SK-N-SH treated with all-trans-retinoic acid at 6 μM for 48 hours (cell line): ENCODE measurements around the gene CDC45.

Experiments used
- ATAC-seq: fragments of 200-7000 bp; cut with Tn5 transposase; 3 replicates; pipeline ENCODE4 v1.9.1; 2020; ENCODE audit warnings: mild to moderate bottlenecking, moderate library complexity
- CSRNP3 ChIP-seq: fragments of 250-450 bp; sonication (Bioruptor Pico); IDR thresholded peaks from 2 replicates; pipeline ENCODE4 v1.5.1; 2021; ENCODE audit warnings: mild to moderate bottlenecking, moderate library complexity
- ESRRG ChIP-seq: fragments of 250-450 bp; sonication (Bioruptor Pico); IDR thresholded peaks from 2 replicates; pipeline ENCODE4 v1.6.1; 2021; ENCODE audit warnings: mild to moderate bottlenecking
- GLIS3 ChIP-seq: fragments of 250-450 bp; sonication (Bioruptor Pico); IDR thresholded peaks from 2 replicates; pipeline ENCODE4 v1.5.0; 2020; ENCODE audit warnings: mild to moderate bottlenecking, moderate library complexity
- ISL1 ChIP-seq: fragments of 250-450 bp; sonication (Bioruptor Pico); IDR thresholded peaks from 2 replicates; pipeline ENCODE4 v2.1.2; 2022; ENCODE audit warnings: mild to moderate bottlenecking, moderate library complexity
- OSR1 ChIP-seq: fragments of 250-450 bp; sonication (Bioruptor Pico); IDR thresholded peaks from 2 replicates; pipeline ENCODE4 v1.8.0; 2022; ENCODE audit warnings: moderate library complexity, mild to moderate bottlenecking, inconsistent platforms
- PATZ1 ChIP-seq: fragments of 250-450 bp; sonication (Bioruptor Pico); IDR thresholded peaks from 2 replicates; pipeline ENCODE4 v1.8.0; 2020; ENCODE audit warnings: mild to moderate bottlenecking, moderate library complexity, borderline replicate concordance
- POU6F1 ChIP-seq: fragments of 250-450 bp; sonication (Bioruptor Pico); IDR thresholded peaks from 2 replicates; pipeline ENCODE4 v1.8.0; 2021; ENCODE audit warnings: low read depth, mild to moderate bottlenecking, moderate library complexity, borderline replicate concordance
- PPARA ChIP-seq: fragments of 250-450 bp; sonication (Bioruptor Pico); IDR thresholded peaks from 2 replicates; pipeline ENCODE4 v1.5.0; 2020; ENCODE audit warnings: mild to moderate bottlenecking, borderline replicate concordance
- RARB ChIP-seq: fragments of 250-450 bp; sonication (Bioruptor Pico); IDR thresholded peaks from 2 replicates; pipeline ENCODE4 v1.8.0; 2021; ENCODE audit warnings: mild to moderate bottlenecking, moderate library complexity
- SNAI2 ChIP-seq: fragments of 250-450 bp; sonication (Bioruptor Pico); IDR thresholded peaks from 2 replicates; pipeline ENCODE4 v1.5.0; 2020; ENCODE audit warnings: mild to moderate bottlenecking, moderate library complexity
- TCF4 ChIP-seq: fragments of 250-450 bp; sonication (Bioruptor Pico); IDR thresholded peaks from 2 replicates; pipeline ENCODE4 v1.8.0; 2021; ENCODE audit warnings: mild to moderate bottlenecking, moderate library complexity, borderline replicate concordance
- TOX ChIP-seq: fragments of 250-450 bp; sonication (Bioruptor Pico); IDR thresholded peaks from 2 replicates; pipeline ENCODE4 v1.8.0; 2021; ENCODE audit warnings: mild to moderate bottlenecking, moderate library complexity, borderline replicate concordance
- TSHZ2 ChIP-seq: fragments of 250-450 bp; sonication (Bioruptor Pico); IDR thresholded peaks from 2 replicates; pipeline ENCODE4 v1.5.0; 2020; ENCODE audit warnings: mild to moderate bottlenecking, moderate library complexity
- ZC3H10 ChIP-seq: fragments of 250-450 bp; sonication (Bioruptor Pico); IDR thresholded peaks from 2 replicates; pipeline ENCODE4 v1.5.1; 2021; ENCODE audit warnings: mild to moderate bottlenecking, moderate library complexity
- ZFP3 ChIP-seq: fragments of 250-450 bp; sonication (Bioruptor Pico); IDR thresholded peaks from 2 replicates; pipeline ENCODE4 v1.5.0; 2020; ENCODE audit warnings: mild to moderate bottlenecking, moderate library complexity
- ZFP30 ChIP-seq: fragments of 450-650 bp; formaldehyde crosslinking; IDR thresholded peaks from 2 replicates; pipeline ENCODE4 v1.5.0; 2022; ENCODE audit warnings: mild to moderate bottlenecking, moderate library complexity
- ZNF565 ChIP-seq: fragments of 450-650 bp; formaldehyde crosslinking; conservative IDR thresholded peaks from 2 replicates; pipeline ENCODE4 v1.5.0; 2020; ENCODE audit warnings: low read depth, mild to moderate bottlenecking, moderate library complexity
- ZNF70 ChIP-seq: fragments of 450-650 bp; formaldehyde crosslinking; IDR thresholded peaks from 2 replicates; pipeline ENCODE4 v1.5.0; 2020; ENCODE audit warnings: mild to moderate bottlenecking, moderate library complexity
- ZNF8 ChIP-seq: fragments of 450-650 bp; formaldehyde crosslinking; IDR thresholded peaks from 2 replicates; pipeline ENCODE4 v1.5.0; 2020; ENCODE audit warnings: mild to moderate bottlenecking, moderate library complexity

The CDC45 gene

GRCh38 chr22:19463008-19463407 lies 16.7 kb upstream of the CDC45 start:
- TF ChIP-seq SNAI2, result no peak
- TF ChIP-seq ISL1 (CRISPR knock-in tag), result no peak
- no peak for TF ChIP-seq TSHZ2 (CRISPR knock-in tag)
- TF ChIP-seq PPARA (CRISPR knock-in tag), result no peak
- TF ChIP-seq RARB, result no peak
- no peak for TF ChIP-seq ESRRG (CRISPR knock-in tag)
- no peak for TF ChIP-seq ZC3H10
- TF ChIP-seq ZNF8, result no peak
- no peak for TF ChIP-seq POU6F1 (CRISPR knock-in tag)
- TF ChIP-seq ZFP30 (CRISPR knock-in tag), result no peak
- no peak for TF ChIP-seq PATZ1 (CRISPR knock-in tag)
- TF ChIP-seq TCF4 (CRISPR knock-in tag), result no peak
- no peak for TF ChIP-seq ZNF565
- TF ChIP-seq CSRNP3, result no peak
- TF ChIP-seq GLIS3 (CRISPR knock-in tag), result no peak
- no peak for TF ChIP-seq TOX (CRISPR knock-in tag)
- TF ChIP-seq ZNF70 (CRISPR knock-in tag), result no peak
- ATAC-seq, result no peak

GRCh38 chr22:19463491-19464469 lies 15.9 kb upstream of the CDC45 start:
- ATAC-seq, result no peak
- TF ChIP-seq ZNF565 (no peak), ZC3H10 (no peak), SNAI2 (no peak), PPARA (CRISPR knock-in tag) (no peak), TOX (CRISPR knock-in tag) (no peak), ZFP3 (CRISPR knock-in tag) (no peak), POU6F1 (CRISPR knock-in tag) (no peak), ZFP30 (CRISPR knock-in tag) (no peak), TCF4 (CRISPR knock-in tag) (no peak)

- no peak for ATAC-seq
- TF ChIP-seq OSR1 (CRISPR knock-in tag) (no peak), ZFP3 (CRISPR knock-in tag) (no peak), CSRNP3 (no peak), PPARA (CRISPR knock-in tag) (no peak), ZC3H10 (no peak), ZNF8 (no peak), PATZ1 (CRISPR knock-in tag) (no peak), ZFP30 (CRISPR knock-in tag) (no peak), ISL1 (CRISPR knock-in tag) (no peak), ZNF565 (no peak)
Measured at GRCh38 chr22:19464546-19464945, 15.2 kb upstream of the CDC45 start.
